ENCODE data around the gene SFN.

The SFN gene

DNA sequence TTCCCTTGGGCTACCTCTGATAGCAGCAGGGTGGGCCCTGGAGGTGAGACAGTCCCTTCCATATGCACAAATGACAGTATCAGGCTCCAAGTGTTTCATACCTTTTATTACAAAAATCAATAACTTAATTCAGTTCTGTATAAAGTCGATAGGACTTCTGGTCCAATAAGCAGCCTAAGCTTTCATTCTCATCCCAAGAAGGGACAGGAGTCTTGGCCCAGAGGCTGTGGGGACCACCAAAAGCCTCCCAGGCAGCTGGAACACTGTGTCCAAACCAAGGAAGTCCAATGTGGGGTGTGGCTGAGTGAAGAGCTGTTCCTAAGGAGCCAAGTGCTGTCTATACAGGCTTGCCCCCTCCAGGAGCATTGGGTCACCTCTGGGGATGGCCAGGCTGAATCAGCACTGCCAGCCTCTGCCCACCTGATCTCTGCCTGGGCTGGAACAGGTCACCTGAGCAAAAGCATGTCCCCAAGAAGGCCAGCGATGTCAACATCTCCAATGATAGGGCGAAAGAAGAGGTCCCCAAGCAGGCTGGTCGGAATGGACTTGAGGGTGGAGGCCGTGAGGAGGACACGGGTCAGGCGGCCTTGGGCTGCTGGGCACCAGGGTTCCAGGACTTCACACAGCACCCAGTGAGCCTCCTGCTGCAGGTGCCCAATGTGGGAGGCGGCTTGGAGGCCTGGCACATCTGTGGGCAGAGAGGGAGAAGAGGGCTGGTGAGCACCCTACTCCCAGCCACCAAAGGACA is 48.6 kb downstream of the SFN start:
- no peak for DNase-seq (ENCODE audit: low read depth)
- H3K4me3 ChIP-seq (ENCODE audit: control insufficient read depth, low read depth, low read length) = no peak overlapping the region
- TF ChIP-seq, protein P1, sequence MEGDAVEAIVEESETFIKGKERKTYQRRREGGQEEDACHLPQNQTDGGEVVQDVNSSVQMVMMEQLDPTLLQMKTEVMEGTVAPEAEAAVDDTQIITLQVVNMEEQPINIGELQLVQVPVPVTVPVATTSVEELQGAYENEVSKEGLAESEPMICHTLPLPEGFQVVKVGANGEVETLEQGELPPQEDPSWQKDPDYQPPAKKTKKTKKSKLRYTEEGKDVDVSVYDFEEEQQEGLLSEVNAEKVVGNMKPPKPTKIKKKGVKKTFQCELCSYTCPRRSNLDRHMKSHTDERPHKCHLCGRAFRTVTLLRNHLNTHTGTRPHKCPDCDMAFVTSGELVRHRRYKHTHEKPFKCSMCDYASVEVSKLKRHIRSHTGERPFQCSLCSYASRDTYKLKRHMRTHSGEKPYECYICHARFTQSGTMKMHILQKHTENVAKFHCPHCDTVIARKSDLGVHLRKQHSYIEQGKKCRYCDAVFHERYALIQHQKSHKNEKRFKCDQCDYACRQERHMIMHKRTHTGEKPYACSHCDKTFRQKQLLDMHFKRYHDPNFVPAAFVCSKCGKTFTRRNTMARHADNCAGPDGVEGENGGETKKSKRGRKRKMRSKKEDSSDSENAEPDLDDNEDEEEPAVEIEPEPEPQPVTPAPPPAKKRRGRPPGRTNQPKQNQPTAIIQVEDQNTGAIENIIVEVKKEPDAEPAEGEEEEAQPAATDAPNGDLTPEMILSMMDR (IDR thresholded peaks at IDR 0.05; ENCODE audit: control insufficient read depth, insufficient read depth, low read depth, low read length, missing control alignments) = no peak

DNA sequence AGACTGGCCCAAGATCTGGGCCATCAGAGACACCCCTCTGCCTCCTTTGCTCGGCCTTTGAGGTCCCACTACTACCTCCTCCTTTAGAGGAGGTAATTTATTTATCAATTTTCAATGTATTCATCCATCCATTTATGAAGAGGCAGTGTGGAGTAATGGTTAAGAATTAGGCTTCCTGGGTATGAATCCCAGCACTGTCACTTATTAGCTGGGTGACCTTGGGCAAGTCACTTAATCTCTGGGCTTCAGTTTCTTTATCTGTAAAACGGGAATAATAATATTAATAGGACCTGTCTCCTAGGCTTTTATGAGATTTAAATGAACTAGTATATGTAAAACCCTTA is 49.2 kb downstream of the SFN start:
- DNase-seq (ENCODE audit: low read depth) = no peak
- TF ChIP-seq, protein P1 (IDR thresholded peaks at IDR 0.05; ENCODE audit: control insufficient read depth, insufficient read depth, low read depth, low read length, missing control alignments) = no peak
- no peak overlapping the region for H3K4me3 ChIP-seq (ENCODE audit: control insufficient read depth, low read depth, low read length)

DNA sequence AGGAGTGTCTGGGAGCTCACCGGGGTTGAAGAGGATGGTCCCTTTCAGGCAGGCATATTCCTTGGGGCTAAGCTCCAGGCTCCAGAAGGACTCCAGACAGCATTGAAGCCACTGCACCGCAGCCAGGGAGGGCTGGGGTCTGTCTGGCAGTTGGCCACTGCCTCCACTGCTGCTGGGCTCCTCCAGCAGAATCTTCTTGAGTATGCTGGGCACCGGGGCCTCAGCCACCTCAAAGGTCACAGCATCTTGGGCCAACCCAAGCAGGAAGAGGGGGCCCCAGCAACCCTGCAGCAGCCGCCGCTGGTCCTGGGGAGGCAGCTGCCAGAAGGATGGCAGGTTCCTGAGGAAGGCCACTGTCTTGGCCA is 50.4 kb downstream of the SFN start:
- DNase-seq (ENCODE audit: low read depth) = no peak
- no peak overlapping the region for H3K4me3 ChIP-seq (ENCODE audit: control insufficient read depth, low read depth, low read length)
- TF ChIP-seq, protein P1 (IDR thresholded peaks at IDR 0.05; ENCODE audit: control insufficient read depth, insufficient read depth, low read depth, low read length, missing control alignments) = no peak
